DND-41 (cell line): Measurements from ENCODE around the gene IL4I1.
A peak's percentile ranks its signal among the peaks of the same experiment; 100 is the strongest.

Source experiments
- ATAC-seq: fragments of 200-7000 bp; cut with Tn5 transposase; 3 replicates; pipeline ENCODE4 v1.9.1; 2021; ENCODE audit warnings: low read depth; ENCODE audit not compliant: insufficient read depth
- DNase-seq: peaks from one replicate; pipeline ENCODE4 v3.0.0-alpha.2; 2020
- H2AFZ ChIP-seq: 2 replicates; pipeline ENCODE4 v1.6.0; 2012; ENCODE audit warnings: low read depth, low read length
- H3K27ac ChIP-seq: 2 replicates; pipeline ENCODE4 v1.5.1; 2012; ENCODE audit warnings: low read length, inconsistent platforms
- H3K27me3 ChIP-seq: fragments of 200-600 bp; sonication (generic); 2 replicates; pipeline ENCODE4 v1.6.0; 2012; ENCODE audit warnings: low read length, mild to moderate bottlenecking, inconsistent platforms; ENCODE audit not compliant: insufficient read depth, poor library complexity
- H3K36me3 ChIP-seq: 2 replicates; pipeline ENCODE4 v1.5.1; 2012; ENCODE audit warnings: low read length, inconsistent platforms; ENCODE audit not compliant: insufficient read depth
- H3K4me1 ChIP-seq: 2 replicates; pipeline ENCODE4 v1.5.1; 2012; ENCODE audit warnings: mild to moderate bottlenecking, low read length; ENCODE audit not compliant: insufficient read depth
- H3K4me2 ChIP-seq: 2 replicates; pipeline ENCODE4 v1.6.0; 2012; ENCODE audit warnings: mild to moderate bottlenecking, moderate library complexity, low read length, inconsistent platforms; ENCODE audit not compliant: insufficient read depth
- H3K4me3 ChIP-seq, 2 experiments: fragments of 200-600 bp in 1 of 2; shearing (Covaris generic) in 1 of 2; 2 replicates each; pipeline ENCODE4 v1.5.1; 2012 to 2016; ENCODE audit warnings: inconsistent platforms in 2 of 2, low read length in 2 of 2, mild to moderate bottlenecking in 2 of 2, low read depth in 1 of 2, moderate library complexity in 1 of 2
- H3K79me2 ChIP-seq: 2 replicates; pipeline ENCODE4 v1.6.0; 2012; ENCODE audit warnings: low read length, inconsistent platforms; ENCODE audit not compliant: insufficient read depth
- H3K9ac ChIP-seq: 2 replicates; pipeline ENCODE4 v1.6.0; 2012; ENCODE audit warnings: low read depth, mild to moderate bottlenecking, inconsistent platforms, low read length, moderate library complexity
- H3K9me3 ChIP-seq: 2 replicates; pipeline ENCODE4 v1.5.1; 2012; ENCODE audit warnings: low read length, moderate library complexity, mild to moderate bottlenecking, inconsistent platforms; ENCODE audit not compliant: insufficient read depth, severe bottlenecking
- H4K20me1 ChIP-seq: 2 replicates; pipeline ENCODE4 v1.6.0; 2012; ENCODE audit warnings: low read length; ENCODE audit not compliant: insufficient read depth
- EZH2 ChIP-seq: IDR thresholded peaks from 3 replicates; pipeline ENCODE4 v1.6.1; 2012; ENCODE audit warnings: borderline replicate concordance, low read depth, mild to moderate bottlenecking, moderate library complexity, low read length, inconsistent platforms; ENCODE audit not compliant: severe bottlenecking
- TF ChIP-seq, protein P1 (sequence below): IDR thresholded peaks from 2 replicates; pipeline ENCODE4 v1.5.1; 2012; ENCODE audit warnings: borderline replicate concordance, low read length, moderate library complexity, mild to moderate bottlenecking; ENCODE audit not compliant: poor library complexity, severe bottlenecking; ENCODE audit errors: extremely low read depth

Gene IL4I1

GRCh38 chr19:49910179-49910578 is 13.5 kb upstream of the IL4I1 start:
- Histone ChIP-seq H3K9me3 (no peaks in the 10 kb centered on the region), H3K9ac (no peak overlapping the region), H3K4me1 (peaks cover 4% of the 10 kb centered on the region; the same call in 1 of the 2 replicates), H3K4me3 (no peak overlapping the region), H2AFZ (no peak overlapping the region), H3K36me3 (peaks cover 87% of the 10 kb centered on the region), H3K4me2 (no peak overlapping the region), H4K20me1 (peaks cover 87% of the 10 kb centered on the region), H3K79me2 (peaks cover 65% of the 10 kb centered on the region), H3K27me3 (no peaks in the 10 kb centered on the region), H3K27ac (no peak overlapping the region)
- ATAC-seq (0 out of 3 replicates have a peak, but pooled peaks have one; percentile 12), DNase-seq (no peak)
- no peak for TF ChIP-seq EZH2
- TF ChIP-seq, protein P1, sequence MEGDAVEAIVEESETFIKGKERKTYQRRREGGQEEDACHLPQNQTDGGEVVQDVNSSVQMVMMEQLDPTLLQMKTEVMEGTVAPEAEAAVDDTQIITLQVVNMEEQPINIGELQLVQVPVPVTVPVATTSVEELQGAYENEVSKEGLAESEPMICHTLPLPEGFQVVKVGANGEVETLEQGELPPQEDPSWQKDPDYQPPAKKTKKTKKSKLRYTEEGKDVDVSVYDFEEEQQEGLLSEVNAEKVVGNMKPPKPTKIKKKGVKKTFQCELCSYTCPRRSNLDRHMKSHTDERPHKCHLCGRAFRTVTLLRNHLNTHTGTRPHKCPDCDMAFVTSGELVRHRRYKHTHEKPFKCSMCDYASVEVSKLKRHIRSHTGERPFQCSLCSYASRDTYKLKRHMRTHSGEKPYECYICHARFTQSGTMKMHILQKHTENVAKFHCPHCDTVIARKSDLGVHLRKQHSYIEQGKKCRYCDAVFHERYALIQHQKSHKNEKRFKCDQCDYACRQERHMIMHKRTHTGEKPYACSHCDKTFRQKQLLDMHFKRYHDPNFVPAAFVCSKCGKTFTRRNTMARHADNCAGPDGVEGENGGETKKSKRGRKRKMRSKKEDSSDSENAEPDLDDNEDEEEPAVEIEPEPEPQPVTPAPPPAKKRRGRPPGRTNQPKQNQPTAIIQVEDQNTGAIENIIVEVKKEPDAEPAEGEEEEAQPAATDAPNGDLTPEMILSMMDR: no peak

DNA sequence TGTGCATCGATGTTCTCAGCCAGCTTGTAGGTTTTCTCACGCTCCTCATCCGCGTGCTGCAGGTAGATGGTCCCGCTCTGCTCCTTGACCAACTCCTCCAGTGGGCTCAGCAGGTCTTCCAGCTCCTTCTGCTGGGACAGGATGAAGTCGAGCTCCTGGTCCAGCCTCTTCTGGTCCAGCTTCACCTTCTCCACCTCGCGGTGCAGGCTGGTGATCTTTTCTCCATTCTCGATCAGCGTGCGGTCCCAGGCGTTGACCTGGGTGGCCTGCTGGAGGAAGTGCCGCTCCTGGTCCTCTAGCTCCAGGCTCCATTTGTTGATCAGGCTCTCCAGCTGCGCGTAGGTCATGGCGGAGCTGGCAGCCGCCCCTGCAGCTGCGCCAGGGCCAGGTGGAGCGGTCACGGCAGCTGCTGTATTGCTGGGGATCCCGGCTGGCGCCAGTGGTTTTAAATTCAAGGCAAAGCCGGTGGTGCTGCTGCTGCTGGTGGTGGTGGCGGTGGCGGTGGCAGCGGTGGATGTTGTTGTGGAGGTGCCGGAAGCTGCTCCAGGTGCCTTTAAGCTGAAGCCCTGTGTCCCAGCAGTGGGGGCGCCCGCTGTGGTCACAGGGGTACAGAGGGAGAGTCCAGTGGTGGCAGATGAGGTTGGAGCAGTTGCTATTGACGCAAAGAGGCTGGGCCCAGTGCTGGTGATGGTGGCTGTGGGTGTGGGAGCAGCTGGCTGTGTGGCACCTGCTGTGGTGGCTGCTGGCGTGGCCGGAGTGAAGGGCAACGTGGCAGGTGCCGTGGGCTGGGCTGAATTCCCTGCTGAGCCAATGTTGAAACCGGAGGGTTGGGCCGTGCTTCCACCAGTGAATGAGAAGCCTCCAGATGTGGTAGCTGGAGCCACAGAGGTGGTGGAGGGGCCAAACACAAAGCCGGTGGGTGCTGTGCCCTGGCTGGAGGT is 12.1 kb upstream of the IL4I1 start:
- H3K9ac ChIP-seq: no peak overlapping the region
- TF ChIP-seq EZH2: no peak
- TF ChIP-seq, protein P1: no peak
- H3K4me2 ChIP-seq: no peak overlapping the region
- ATAC-seq: no peak
- no peak overlapping the region for H3K4me3 ChIP-seq
- DNase-seq: no peak
- peaks cover 75% of the 10 kb centered on the region for H4K20me1 ChIP-seq
- no peak overlapping the region for H3K27ac ChIP-seq
- peaks cover 4% of the 10 kb centered on the region; the same call in 1 of the 2 replicates for H3K4me1 ChIP-seq
- H3K27me3 ChIP-seq: no peaks in the 10 kb centered on the region
- no peak overlapping the region for H2AFZ ChIP-seq
- H3K79me2 ChIP-seq: peaks cover 53% of the 10 kb centered on the region
- peaks cover 73% of the 10 kb centered on the region for H3K36me3 ChIP-seq
- no peaks in the 10 kb centered on the region for H3K9me3 ChIP-seq

DNA sequence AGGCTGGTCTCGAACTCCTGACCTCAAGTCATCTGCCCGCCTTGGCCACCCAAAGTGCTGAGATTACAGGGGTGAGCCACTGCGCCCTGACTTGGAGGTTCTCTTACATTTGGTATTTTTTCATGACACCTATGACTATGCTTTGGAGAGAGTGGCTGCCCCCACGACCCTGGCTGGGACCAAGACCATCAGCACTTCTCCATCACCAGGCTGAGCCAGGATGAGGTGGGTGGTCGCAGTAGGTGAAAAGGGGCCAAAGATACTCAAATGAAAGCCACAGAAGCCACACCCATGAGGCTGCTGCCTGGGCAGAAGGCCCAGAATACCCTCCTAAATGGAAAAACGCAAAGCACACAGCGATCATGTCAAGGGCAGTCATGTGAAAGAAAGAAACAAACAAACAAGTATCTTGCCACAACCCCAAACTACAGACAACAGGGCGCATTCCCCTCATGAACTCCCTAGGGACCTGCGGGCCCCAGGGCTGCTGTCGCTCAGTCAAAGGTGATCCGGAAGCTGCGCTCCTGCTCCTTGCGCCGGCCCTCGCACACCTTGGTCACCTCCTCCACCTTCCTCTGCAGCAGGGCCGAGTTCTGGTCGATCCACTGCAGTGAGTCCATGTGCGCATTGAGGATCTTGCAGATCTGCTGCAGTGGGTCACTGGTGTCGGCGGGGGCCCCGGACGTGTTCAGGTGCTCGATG is 11.2 kb upstream of the IL4I1 start:
- no peak overlapping the region for H3K4me3 ChIP-seq
- no peaks in the 10 kb centered on the region for H3K9me3 ChIP-seq
- TF ChIP-seq EZH2: no peak
- TF ChIP-seq, protein P1: no peak
- H3K79me2 ChIP-seq: peaks cover 45% of the 10 kb centered on the region
- no peaks in the 10 kb centered on the region for H3K27me3 ChIP-seq
- H3K9ac ChIP-seq: no peak overlapping the region
- no peak overlapping the region for H2AFZ ChIP-seq
- H3K4me1 ChIP-seq: peaks cover 4% of the 10 kb centered on the region; the same call in 1 of the 2 replicates
- H3K36me3 ChIP-seq: peaks cover 64% of the 10 kb centered on the region
- H3K27ac ChIP-seq: no peak overlapping the region
- H3K4me2 ChIP-seq: no peak overlapping the region
- ATAC-seq (no peak), DNase-seq (no peak)
- H4K20me1 ChIP-seq: peaks cover 67% of the 10 kb centered on the region
